Kidney (tissue), 14 donors: ENCODE measurements around the gene BRPF3. TPM values are rescaled to one million over a fixed set of nuclear protein-coding genes. Genes with fewer than 3 reads are reported as not detected.
"Not testable (repeated sequence)": the region's sequence is repeated elsewhere in the genome, so short reads cannot be mapped to it uniquely, and the experiment has no call there.

Experiments
- DNase-seq, 5 donors: peaks; one replicate each; pipeline ENCODE4 v3.0.0-alpha.2; 2013 to 2020
- FAIRE-seq: peaks from 2 replicates; lab custom pipeline; 2012; peaks lifted over from hg19 to GRCh38; lab: Jason Lieb, UNC
- H3K27ac ChIP-seq, 2 donors: one replicate each; pipeline ENCODE4 v1.7.0; 2013; ENCODE audit warnings: low read depth in 2 of 2, low read length in 2 of 2, inconsistent platforms in 1 of 2
- H3K27me3 ChIP-seq: one replicate; pipeline ENCODE4 v1.7.1; 2013; ENCODE audit warnings: low read length, inconsistent platforms; ENCODE audit not compliant: control insufficient read depth, insufficient read depth
- H3K36me3 ChIP-seq, 3 donors: one replicate each; pipeline versions ENCODE4 v1.7.0 to v1.7.1; 2013; ENCODE audit warnings: low read length in 3 of 3, control low read depth in 1 of 3, inconsistent platforms in 1 of 3; ENCODE audit not compliant: insufficient read depth in 3 of 3, control insufficient read depth in 2 of 3
- H3K4me1 ChIP-seq, 3 donors: one replicate each; pipeline versions ENCODE4 v1.7.0 to v1.7.1; 2013; ENCODE audit warnings: low read length in 3 of 3, inconsistent platforms in 1 of 3, low read depth in 1 of 3; ENCODE audit not compliant: control insufficient read depth in 2 of 3, insufficient read depth in 2 of 3
- H3K4me3 ChIP-seq, 3 donors: one replicate each; pipeline versions ENCODE4 v1.7.0 to v1.8.1; 2013; ENCODE audit warnings: low read length in 3 of 3, control low read depth in 1 of 3, inconsistent platforms in 1 of 3
- H3K9ac ChIP-seq, 3 donors: one replicate each; pipeline versions ENCODE4 v1.7.0 to v1.7.1; 2013; ENCODE audit warnings: low read length in 3 of 3, control low read depth in 1 of 3, inconsistent platforms in 1 of 3
- H3K9me3 ChIP-seq, 3 donors: one replicate each; pipeline versions ENCODE4 v1.7.0 to v1.7.1; 2013; ENCODE audit warnings: low read length in 3 of 3, control low read depth in 1 of 3, inconsistent platforms in 1 of 3; ENCODE audit not compliant: control insufficient read depth in 2 of 3, insufficient read depth in 1 of 3
- CTCF ChIP-seq: IDR thresholded peaks from 3 replicates; pipeline ENCODE4 v1.5.1; 2012; ENCODE audit warnings: mild to moderate bottlenecking, moderate library complexity, borderline replicate concordance; ENCODE audit not compliant: insufficient read depth; ENCODE audit errors: extremely low read depth
- intact Hi-C: fragments of 100-400 bp; cut with DNase I; formaldehyde crosslinking; loops from one replicate; pipeline ENCODE4 v1.11.1; 2022
- polyA plus RNA-seq: library from polyadenylated mRNA; stranded (reverse); fragments of 350-450 nt; fragmentation: Illumina TruSeq; extraction: RNeasy Lipid Tissue Mini Kit (QIAGEN cat#74804); gene quantifications from one replicate; pipeline ENCODE4 v1.2.3, GENCODE V29; 2014; ENCODE audit warnings: low read depth, low replicate concordance; ENCODE audit not compliant: insufficient read depth
- total RNA-seq: library from RNA; stranded (reverse); fragmentation: NEBNext Ultra II Directional; extraction: Animal tissue kit (Norgen Biotek cat#: 25700); gene quantifications from one replicate; pipeline ENCODE4 v1.2.1, GENCODE V29; 2021
- donor health status: control.
- donor health status: control.
- donor health status: control.
- donor health status: control.
- donor health status: control.
- donor health status: DM: yes; HTN: yes; CAD: no.
- donor health status: Normal renal cell carcinoma (clear cell type).

The BRPF3 gene
- total and polyA plus RNA-seq, 2 donors from 2014 or later, result 10.2 to 29.5 TPM

- H3K36me3 ChIP-seq, result peaks cover 3 to 51% (median 29%) of the 10 kb centered on the region in 3 donors
- no peaks in the 10 kb centered on the region for H3K9me3 ChIP-seq
- no peak for TF ChIP-seq CTCF
- intact Hi-C loops, result no loop called here
- no peaks in the 10 kb centered on the region for H3K27me3 ChIP-seq
- H3K9ac ChIP-seq, result no peak overlapping the region
- no peak overlapping the region for H3K4me3 ChIP-seq
- FAIRE-seq (no peak), DNase-seq (no peak)
- H3K4me1 ChIP-seq, result peaks cover 0 to 15% (median 0%) of the 10 kb centered on the region in 3 donors
- H3K27ac ChIP-seq, result no peak overlapping the region
Observed at GRCh38 chr6:36216559-36216958, 20.0 kb downstream of the BRPF3 start.

- TF ChIP-seq CTCF, result no peak
- no peaks in the 10 kb centered on the region for H3K27me3 ChIP-seq
- FAIRE-seq (no peak), DNase-seq (no peak)
- peaks cover 0 to 15% (median 0%) of the 10 kb centered on the region in 3 donors for H3K4me1 ChIP-seq
- intact Hi-C loops, result no loop called here
- no peak overlapping the region for H3K9ac ChIP-seq
- peaks cover 3 to 51% (median 23%) of the 10 kb centered on the region in 3 donors for H3K36me3 ChIP-seq
- H3K9me3 ChIP-seq, result no peaks in the 10 kb centered on the region
- no peak overlapping the region for H3K4me3 ChIP-seq
- no peak overlapping the region for H3K27ac ChIP-seq
Observed at GRCh38 chr6:36217188-36217587, 20.6 kb downstream of the BRPF3 start.

GRCh38 chr6:36217946-36218345 is 21.4 kb downstream of the BRPF3 start:
- TF ChIP-seq CTCF, result no peak
- no peak for FAIRE-seq
- peaks cover 4 to 57% (median 25%) of the 10 kb centered on the region in 3 donors for H3K36me3 ChIP-seq

GRCh38 chr6:36218516-36218915 is 22.0 kb downstream of the BRPF3 start:
- H3K4me1 ChIP-seq, result peaks cover 0 to 15% (median 0%) of the 10 kb centered on the region in 3 donors
- H3K4me3 ChIP-seq, H3K9me3 ChIP-seq, FAIRE-seq, intact Hi-C loops, H3K27ac ChIP-seq, H3K27me3 ChIP-seq, H3K9ac ChIP-seq, DNase-seq: not testable (repeated sequence)
- peaks cover 4 to 61% (median 29%) of the 10 kb centered on the region in 3 donors for H3K36me3 ChIP-seq

More at GRCh38 chr6:36217946-36218345, 21.4 kb downstream of the BRPF3 start:
- no peak for DNase-seq
- Histone ChIP-seq H3K9ac (no peak overlapping the region), H3K27me3 (no peaks in the 10 kb centered on the region), H3K9me3 (no peaks in the 10 kb centered on the region), H3K4me1 (peaks cover 0 to 15% (median 0%) of the 10 kb centered on the region in 3 donors), H3K27ac (no peak overlapping the region), H3K4me3 (no peak overlapping the region)
- intact Hi-C loops, result no loop called here
